ENCODE results near the gene PRLR. TPM values are rescaled to one million over a fixed set of nuclear protein-coding genes. Genes with fewer than 3 reads are reported as not detected.

PRLR gene
- total RNA-seq, 2 experiments from 2014 or later, result not detected

DNA sequence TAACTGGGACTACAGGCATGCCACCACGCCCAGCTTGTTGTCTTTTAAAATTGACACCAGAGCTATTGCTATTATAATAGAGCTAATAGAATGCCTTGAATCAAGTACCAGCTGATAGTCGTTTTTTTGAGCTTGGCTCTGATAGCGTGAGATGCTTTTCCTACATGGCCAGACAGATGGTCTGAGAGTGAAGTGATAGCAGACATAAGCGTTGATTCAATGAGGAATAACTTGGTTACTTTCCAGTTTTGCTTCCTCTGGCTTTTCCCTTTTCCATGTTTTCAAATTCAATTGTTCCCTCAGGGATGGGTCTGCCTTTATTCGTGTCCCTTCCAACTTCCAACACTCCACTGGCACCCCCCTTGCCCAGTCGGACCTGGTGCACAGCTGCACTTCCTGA lies 197.9 kb downstream of the PRLR start:
- Mint-ChIP-seq H3K4me3 (no peak overlapping the region), H3K9me3 (no peaks in the 10 kb centered on the region), H3K27me3 (peaks cover 24% of the 10 kb centered on the region), H3K27ac (no peak overlapping the region), H3K4me1 (ENCODE audit: low read depth) (no peaks in the 10 kb centered on the region), H3K36me3 (ENCODE audit: low read depth) (no peaks in the 10 kb centered on the region)
- intact Hi-C loops (cut with micrococcal nuclease), result no loop called here
- ChIA-PET CTCF (no interaction called here), POLR2A (interaction anchor here (0.6 kb wide), 1 partner anchor 1327 kb away, joined by 3 read pairs; no protein-coding TSS in a partner anchor)
- DNase-seq, result no peak
- ATAC-seq, result no peak
- TF ChIP-seq, protein P1, sequence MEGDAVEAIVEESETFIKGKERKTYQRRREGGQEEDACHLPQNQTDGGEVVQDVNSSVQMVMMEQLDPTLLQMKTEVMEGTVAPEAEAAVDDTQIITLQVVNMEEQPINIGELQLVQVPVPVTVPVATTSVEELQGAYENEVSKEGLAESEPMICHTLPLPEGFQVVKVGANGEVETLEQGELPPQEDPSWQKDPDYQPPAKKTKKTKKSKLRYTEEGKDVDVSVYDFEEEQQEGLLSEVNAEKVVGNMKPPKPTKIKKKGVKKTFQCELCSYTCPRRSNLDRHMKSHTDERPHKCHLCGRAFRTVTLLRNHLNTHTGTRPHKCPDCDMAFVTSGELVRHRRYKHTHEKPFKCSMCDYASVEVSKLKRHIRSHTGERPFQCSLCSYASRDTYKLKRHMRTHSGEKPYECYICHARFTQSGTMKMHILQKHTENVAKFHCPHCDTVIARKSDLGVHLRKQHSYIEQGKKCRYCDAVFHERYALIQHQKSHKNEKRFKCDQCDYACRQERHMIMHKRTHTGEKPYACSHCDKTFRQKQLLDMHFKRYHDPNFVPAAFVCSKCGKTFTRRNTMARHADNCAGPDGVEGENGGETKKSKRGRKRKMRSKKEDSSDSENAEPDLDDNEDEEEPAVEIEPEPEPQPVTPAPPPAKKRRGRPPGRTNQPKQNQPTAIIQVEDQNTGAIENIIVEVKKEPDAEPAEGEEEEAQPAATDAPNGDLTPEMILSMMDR (IDR thresholded peaks at IDR 0.05), result no peak

DNA sequence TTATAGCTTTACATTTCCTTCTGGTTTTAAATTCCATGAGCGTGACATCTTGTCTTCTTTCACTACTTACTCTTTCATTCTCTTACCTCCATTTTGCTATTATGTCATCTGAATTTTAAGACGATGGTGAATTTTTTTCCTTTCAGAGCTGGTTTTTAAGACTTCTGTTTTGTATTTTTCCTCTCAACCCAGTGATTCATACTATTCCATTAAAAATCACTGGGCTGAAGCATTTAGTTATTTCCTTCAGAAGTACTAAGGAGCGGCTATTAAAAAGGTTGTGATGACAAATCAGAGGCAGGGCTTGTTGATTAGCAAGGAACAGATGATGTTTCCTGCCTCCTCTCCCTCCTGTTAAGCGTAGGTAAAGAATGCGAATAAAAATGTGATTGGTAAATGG lies 199.0 kb downstream of the PRLR start:
- CTCF ChIA-PET, result no interaction called here

DNA sequence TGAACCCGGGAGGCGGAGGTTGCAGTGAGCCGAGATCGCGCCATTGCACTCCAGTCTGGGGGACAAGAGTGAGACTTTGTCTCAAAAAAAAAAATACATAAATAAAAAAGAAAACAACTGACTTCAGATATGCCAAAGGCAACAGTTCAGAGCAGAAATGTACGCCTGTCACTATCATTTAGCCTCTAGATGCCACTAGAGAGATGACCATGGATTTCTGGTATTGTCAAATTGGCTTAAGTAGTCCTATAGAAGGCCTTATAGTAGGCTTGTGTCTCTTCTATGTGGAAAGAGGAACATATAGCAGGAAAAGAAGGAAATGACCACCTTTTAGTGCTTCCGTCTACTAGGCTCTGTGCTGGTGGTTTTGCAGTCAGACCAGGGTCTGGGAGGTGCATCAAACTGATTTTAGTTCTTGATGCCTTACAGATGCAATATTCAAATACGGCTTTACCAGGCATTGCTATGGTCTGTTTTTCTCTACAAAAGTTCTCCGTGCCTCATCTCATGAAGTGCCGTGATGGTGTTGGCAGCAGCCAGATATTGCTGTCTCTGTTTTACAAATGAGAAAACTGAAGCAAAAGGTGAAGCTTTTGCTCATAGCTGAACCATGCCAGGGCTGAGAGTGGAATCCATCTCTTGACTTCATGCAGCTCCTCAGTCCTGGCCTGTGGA lies 199.7 kb downstream of the PRLR start:
- Mint-ChIP-seq H3K4me1 (ENCODE audit: low read depth) (no peaks in the 10 kb centered on the region), H3K27ac (no peak overlapping the region), H3K4me3 (no peak overlapping the region), H3K9me3 (no peaks in the 10 kb centered on the region), H3K36me3 (ENCODE audit: low read depth) (no peaks in the 10 kb centered on the region), H3K27me3 (peaks cover 20% of the 10 kb centered on the region)
- ChIA-PET POLR2A (no interaction called here), CTCF (no interaction called here)
- intact Hi-C loops (cut with micrococcal nuclease), result no loop called here
- ATAC-seq, result no peak
- no peak for DNase-seq
- TF ChIP-seq, protein P1 (IDR thresholded peaks at IDR 0.05), result no peak

More for the DNA sequence above, 199.0 kb downstream of the PRLR start:
- Mint-ChIP-seq H3K9me3 (no peaks in the 10 kb centered on the region), H3K36me3 (ENCODE audit: low read depth) (no peaks in the 10 kb centered on the region), H3K4me1 (ENCODE audit: low read depth) (no peaks in the 10 kb centered on the region), H3K4me3 (no peak overlapping the region), H3K27me3 (peaks cover 21% of the 10 kb centered on the region), H3K27ac (no peak overlapping the region)
- ATAC-seq, result no peak
- TF ChIP-seq, protein P1 (IDR thresholded peaks at IDR 0.05), result no peak
- intact Hi-C loops (cut with micrococcal nuclease), result no loop called here
- no peak for DNase-seq
- POLR2A ChIA-PET, result no interaction called here

DNA sequence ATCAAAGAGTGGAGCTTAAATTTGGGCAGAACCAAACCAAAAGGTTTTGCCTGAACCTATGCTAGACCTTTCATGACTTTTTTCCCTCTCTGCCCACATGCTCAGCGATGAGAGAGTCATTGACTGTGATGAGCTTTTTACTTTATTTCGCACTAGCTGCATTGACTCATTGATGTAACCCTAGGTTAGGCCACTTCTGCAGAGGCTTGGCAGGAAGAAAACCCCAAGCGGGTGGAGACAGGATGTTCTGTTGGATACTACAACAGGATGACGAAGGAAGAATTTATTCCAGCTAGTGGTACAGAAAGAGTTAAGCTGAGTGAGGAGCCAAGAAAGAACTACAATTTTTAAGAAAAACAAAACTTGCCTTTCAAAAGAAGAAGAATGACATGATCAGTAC lies 201.0 kb downstream of the PRLR start:
- TF ChIP-seq, protein P1 (IDR thresholded peaks at IDR 0.05), result no peak
- Mint-ChIP-seq H3K4me3 (no peak overlapping the region), H3K4me1 (ENCODE audit: low read depth) (no peaks in the 10 kb centered on the region), H3K9me3 (no peaks in the 10 kb centered on the region), H3K27me3 (peaks cover 20% of the 10 kb centered on the region), H3K27ac (no peak overlapping the region), H3K36me3 (ENCODE audit: low read depth) (no peaks in the 10 kb centered on the region)
- DNase-seq, result no peak
- ATAC-seq, result peak; percentile 30
- intact Hi-C loops (cut with micrococcal nuclease), result no loop called here
- ChIA-PET POLR2A (interaction anchor here (0.7 kb wide), 1 partner anchor 414 kb away, joined by 3 read pairs; no protein-coding TSS in a partner anchor), CTCF (interaction anchor here (0.9 kb wide), 1 partner anchor 71 kb away, joined by 3 read pairs; no protein-coding TSS in a partner anchor)

DNA sequence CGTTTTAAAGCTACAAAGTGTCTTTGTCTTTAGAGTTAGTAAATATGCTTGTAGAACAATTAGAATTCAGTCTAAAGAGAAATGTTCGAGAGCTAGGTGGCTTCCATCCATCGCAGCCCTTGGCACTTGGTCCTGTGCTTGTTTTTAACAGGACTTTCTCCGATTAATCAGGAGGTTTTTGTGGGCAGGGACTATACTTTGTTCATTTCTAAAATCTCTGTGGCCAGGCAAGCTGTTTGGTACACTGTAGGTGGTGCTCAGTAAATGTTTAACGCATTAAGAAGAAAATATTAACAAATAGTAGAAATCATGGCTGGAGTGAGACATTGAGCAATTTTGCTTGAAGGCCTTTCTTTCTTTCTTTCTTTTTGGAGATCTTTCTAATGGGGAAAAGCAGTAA lies 203.3 kb downstream of the PRLR start:
- ATAC-seq (no peak), DNase-seq (no peak)
- no peaks in the 10 kb centered on the region for H3K36me3 Mint-ChIP-seq (ENCODE audit: low read depth)
- H3K27me3 Mint-ChIP-seq, result peaks cover 14% of the 10 kb centered on the region
- no peaks in the 10 kb centered on the region for H3K4me1 Mint-ChIP-seq (ENCODE audit: low read depth)
- TF ChIP-seq, protein P1 (IDR thresholded peaks at IDR 0.05), result no peak
- intact Hi-C loops (cut with micrococcal nuclease), result no loop called here
- H3K9me3 Mint-ChIP-seq, result no peaks in the 10 kb centered on the region
- H3K4me3 Mint-ChIP-seq, result no peak overlapping the region
- ChIA-PET CTCF (no interaction called here), POLR2A (no interaction called here)
- H3K27ac Mint-ChIP-seq, result no peak overlapping the region
